Endothelial cell of umbilical vein (primary cell): ENCODE results near the gene PSPC1. TPM values are rescaled to one million over a fixed set of nuclear protein-coding genes. Genes with fewer than 3 reads are reported as not detected.

Experiments used
- BruUV-seq: library from RNA; stranded (reverse); fragments of 400-500 nt; replicated peaks from 2 replicates; lab custom pipeline; 2021; lab: Mats Ljungman, UMichigan
- CTCF ChIA-PET: fragments of 300-600, 350-600 bp; sonication (Branson Sonifier 250); formaldehyde crosslinking; loops from one replicate; lab custom pipeline; 2021; ENCODE audit warnings: antibody characterized with exemption, inconsistent platforms; lab: Charles Lee
- POLR2A ChIA-PET: fragments of 300-600, 350-600 bp; sonication (Branson Sonifier 250); formaldehyde crosslinking; loops from one replicate; lab custom pipeline; 2021; ENCODE audit warnings: antibody characterized with exemption, inconsistent platforms; lab: Charles Lee
- DNase-seq: peaks from one replicate; pipeline ENCODE4 v3.0.0-alpha.2; 2011; ENCODE audit warnings: low read depth, low spot score
- FAIRE-seq: peaks from 2 replicates; lab custom pipeline; 2011; peaks lifted over from hg19 to GRCh38; lab: Jason Lieb, UNC
- H2AFZ ChIP-seq: 2 replicates; pipeline ENCODE4 v1.6.0; 2012; ENCODE audit warnings: low read depth, low read length, control low read depth, inconsistent platforms
- H3K27ac ChIP-seq: 2 replicates; pipeline ENCODE4 v1.5.1; 2011; ENCODE audit warnings: low read depth, mild to moderate bottlenecking, control low read depth, low read length, moderate library complexity; ENCODE audit not compliant: insufficient read depth
- H3K27me3 ChIP-seq, 2 experiments: 2 replicates each; pipeline versions ENCODE4 v1.6.0 to v1.6.1; 2011; ENCODE audit warnings: low read length in 2 of 2, mixed read lengths in 1 of 2; ENCODE audit not compliant: control insufficient read depth in 2 of 2, insufficient read depth in 2 of 2
- H3K36me3 ChIP-seq, 2 experiments: 2 replicates in 1 of 2; 3 replicates in 1 of 2; pipeline ENCODE4 v1.5.1; 2011; ENCODE audit warnings: low read length in 2 of 2, mild to moderate bottlenecking in 1 of 2, moderate library complexity in 1 of 2; ENCODE audit not compliant: control insufficient read depth in 2 of 2, insufficient read depth in 2 of 2; ENCODE audit errors: extremely low read depth in 1 of 2
- H3K4me1 ChIP-seq: 3 replicates; pipeline ENCODE4 v1.5.1; 2011; ENCODE audit warnings: mild to moderate bottlenecking, low read length; ENCODE audit not compliant: control insufficient read depth, insufficient read depth; ENCODE audit errors: extremely low read depth
- H3K4me2 ChIP-seq: 2 replicates; pipeline ENCODE4 v1.6.1; 2011; ENCODE audit warnings: low read length, control low read depth, mixed read lengths; ENCODE audit not compliant: insufficient read depth
- H3K4me3 ChIP-seq, 3 experiments: fragments of 200-600 bp in 1 of 3; sonication (generic), shearing (Covaris generic) in 1 of 3; replicated peaks in 1 of 3; 2 replicates each; pipeline ENCODE4 v1.5.1; 2011 to 2016; ENCODE audit warnings: control low read depth in 3 of 3, low read length in 3 of 3, mild to moderate bottlenecking in 2 of 3, inconsistent platforms in 1 of 3, low read depth in 1 of 3, moderate library complexity in 1 of 3; ENCODE audit not compliant: insufficient read depth in 1 of 3
- H3K79me2 ChIP-seq: 2 replicates; pipeline ENCODE4 v1.6.0; 2012; ENCODE audit warnings: low read length, inconsistent platforms; ENCODE audit not compliant: control insufficient read depth, insufficient read depth
- H3K9ac ChIP-seq: replicated peaks from 2 replicates; pipeline ENCODE3; 2011; ENCODE audit warnings: low read length, control low read depth; ENCODE audit not compliant: insufficient read depth; ENCODE audit errors: extremely low read depth
- H3K9me1 ChIP-seq: replicated peaks from 3 replicates; pipeline ENCODE4 v1.6.0; 2011; ENCODE audit warnings: mild to moderate bottlenecking, low read length; ENCODE audit not compliant: control insufficient read depth, insufficient read depth; ENCODE audit errors: extremely low read depth
- H3K9me3 ChIP-seq: replicated peaks from 2 replicates; pipeline ENCODE4 v1.5.1; 2012; ENCODE audit warnings: low read length, inconsistent platforms; ENCODE audit not compliant: control insufficient read depth, insufficient read depth
- H4K20me1 ChIP-seq: replicated peaks from 2 replicates; pipeline ENCODE3; 2011; ENCODE audit warnings: mild to moderate bottlenecking, low read length; ENCODE audit not compliant: control insufficient read depth, insufficient read depth; ENCODE audit errors: extremely low read depth
- CTCF ChIP-seq, 2 donors: IDR thresholded peaks; 1 replicate in 1 of 2; 2 replicates in 1 of 2; pipeline ENCODE4 v1.5.1; 2011; ENCODE audit warnings: low read length in 2 of 2, mild to moderate bottlenecking in 2 of 2, moderate library complexity in 2 of 2, control low read depth in 1 of 2, inconsistent platforms in 1 of 2, low read depth in 1 of 2; ENCODE audit not compliant: insufficient read depth in 1 of 2; ENCODE audit errors: extremely low read depth in 1 of 2
- EZH2 ChIP-seq: IDR thresholded peaks from 2 replicates; pipeline ENCODE4 v1.6.1; 2012; ENCODE audit warnings: borderline replicate concordance, low read depth, mild to moderate bottlenecking, moderate library complexity, low read length, inconsistent platforms; ENCODE audit not compliant: severe bottlenecking
- FOS ChIP-seq: IDR thresholded peaks from 2 replicates; pipeline ENCODE4 v1.6.1; 2011; ENCODE audit warnings: mild to moderate bottlenecking, low read length, moderate library complexity, borderline replicate concordance; ENCODE audit not compliant: insufficient read depth
- GATA2 ChIP-seq: IDR thresholded peaks from 2 replicates; pipeline ENCODE4 v1.7.0; 2011; ENCODE audit warnings: low read depth, mild to moderate bottlenecking, moderate library complexity, mixed read lengths, low read length; ENCODE audit not compliant: insufficient read length, insufficient read depth
- JUN ChIP-seq: IDR thresholded peaks from 2 replicates; pipeline ENCODE4 v1.6.1; 2011; ENCODE audit warnings: borderline replicate concordance, low read depth; ENCODE audit not compliant: insufficient read length, insufficient read depth
- MAX ChIP-seq: IDR thresholded peaks from 2 replicates; pipeline ENCODE4 v1.6.1; 2011; ENCODE audit not compliant: insufficient read depth, insufficient read length
- MYC ChIP-seq: IDR thresholded peaks from one replicate; pipeline ENCODE4 v1.6.1; 2011; ENCODE audit warnings: mild to moderate bottlenecking, low read depth, low read length
- POLR2A ChIP-seq: IDR thresholded peaks from 2 replicates; pipeline ENCODE4 v1.6.1; 2012; ENCODE audit warnings: low read depth, mild to moderate bottlenecking, control low read depth, low read length
- POLR2AphosphoS5 ChIP-seq: IDR thresholded peaks from 2 replicates; pipeline ENCODE4 v1.6.1; 2012; ENCODE audit warnings: low read depth, mild to moderate bottlenecking, control low read depth, low read length, moderate library complexity; ENCODE audit not compliant: insufficient read depth
- dilution Hi-C: fragments of 300-500 bp; cut with MboI; formaldehyde crosslinking; loops from one replicate; pipeline ENCODE4 v1.15.0; 2019; ENCODE audit warnings: low sequenced_read_pairs; ENCODE audit not compliant: extremely low pct_ligation_motif_present
- intact Hi-C: fragments of 100-400 bp; cut with micrococcal nuclease; formaldehyde crosslinking; loops from one replicate; pipeline ENCODE4 v1.10.0; 2022
- polyA plus RNA-seq, 4 experiments: library from polyadenylated mRNA; depleted of rRNA in 3 of 4; stranded (reverse) in 3 of 4; unstranded in 1 of 4; fragments of >200 nt; gene quantifications; 2 replicates each; pipeline versions ENCODE4 v1.2.1 to v1.2.3, GENCODE V29; 2011 to 2012; ENCODE audit warnings: missing spikeins in 1 of 4
- total RNA-seq: library from RNA; stranded (reverse); gene quantifications from 2 replicates; pipeline ENCODE4 v1.2.3, GENCODE V29; 2021

Gene PSPC1
- total and polyA plus RNA-seq, 2 donors (not counting 3 experiments of a cell fraction or from before 2014, with no cell fraction given): 22.8 to 55.7 TPM

- no peak overlapping the region for H3K27ac ChIP-seq
- no peak overlapping the region for H3K9ac ChIP-seq
- H3K4me1 ChIP-seq: no peaks in the 10 kb centered on the region
- dilution Hi-C loops (no loop called here), intact Hi-C loops (no loop called here)
- no peak overlapping the region for H3K4me3 ChIP-seq
- peaks cover 94% of the 10 kb centered on the region for H3K79me2 ChIP-seq
- no peaks in the 10 kb centered on the region for H3K9me1 ChIP-seq
- no peak overlapping the region for H3K4me2 ChIP-seq
- H4K20me1 ChIP-seq: peaks cover 3% of the 10 kb centered on the region
- no TSS peak for BruUV-seq
- ChIA-PET POLR2A (no interaction called here), CTCF (no interaction called here)
- FAIRE-seq (peak; percentile 15), DNase-seq (no peak)
- H3K9me3 ChIP-seq: no peaks in the 10 kb centered on the region
- no peaks in the 10 kb centered on the region for H3K27me3 ChIP-seq
- no peak overlapping the region for H2AFZ ChIP-seq
- peaks cover 0 to 3% of the 10 kb centered on the region in 2 experiments for H3K36me3 ChIP-seq
- TF ChIP-seq GATA2 (no peak), CTCF (IDR thresholded peaks at IDR 0.05; ENCODE audit: extremely low read depth in 1 of 2, insufficient read depth in 1 of 2, low read depth in 1 of 2, low read length in 2 of 2) (no peak), JUN (no peak), POLR2A (no peak), EZH2 (no peak), MYC (no peak), FOS (no peak), POLR2AphosphoS5 (no peak), MAX (no peak)
Measured at GRCh38 chr13:19759669-19760068, 23.1 kb downstream of the PSPC1 start.
